GM23338 (cell line): Measurements from ENCODE around the gene AMPH. TPM values are rescaled to one million over a fixed set of nuclear protein-coding genes. Genes with fewer than 3 reads are reported as not detected.
A peak's percentile ranks its signal among the peaks of the same experiment; 100 is the strongest.

Source experiments
- ATAC-seq: fragments of 200-7000 bp; cut with Tn5 transposase; 3 replicates; pipeline ENCODE4 v1.9.1; 2020
- DNase-seq: peaks from one replicate; pipeline ENCODE4 v3.0.0-alpha.2; 2015; ENCODE audit warnings: low spot score
- H2AFZ ChIP-seq: fragments of 200-600 bp; sonication (generic); 2 replicates; pipeline ENCODE4 v1.8.0; 2016; ENCODE audit warnings: antibody characterized with exemption, mild to moderate bottlenecking, moderate library complexity
- H3F3A ChIP-seq: fragments of 200-600 bp; sonication (generic); replicated peaks from 2 replicates; pipeline ENCODE4 v1.8.0; 2017; ENCODE audit warnings: antibody characterized with exemption, mixed run types, low read depth
- H3K27ac ChIP-seq: fragments of 200-600 bp; sonication (generic); 2 replicates; pipeline ENCODE4 v1.6.1; 2016; ENCODE audit warnings: low read depth
- H3K27me3 ChIP-seq: fragments of 200-600 bp; sonication (generic); 2 replicates; pipeline ENCODE4 v1.8.0; 2016; ENCODE audit warnings: mild to moderate bottlenecking, mixed run types, moderate library complexity; ENCODE audit not compliant: insufficient read depth
- H3K36me3 ChIP-seq: fragments of 200-600 bp; sonication (generic); 2 replicates; pipeline ENCODE4 v1.8.0; 2016; ENCODE audit warnings: mild to moderate bottlenecking; ENCODE audit not compliant: insufficient read depth
- H3K4me1 ChIP-seq: fragments of 200-600 bp; sonication (generic); 2 replicates; pipeline ENCODE4 v1.8.0; 2016; ENCODE audit warnings: mild to moderate bottlenecking, moderate library complexity; ENCODE audit not compliant: insufficient read depth
- H3K4me2 ChIP-seq: fragments of 200-600 bp; sonication (generic); 2 replicates; pipeline ENCODE4 v1.7.1; 2017; ENCODE audit warnings: mixed run types
- H3K4me3 ChIP-seq: fragments of 200-600 bp; sonication (generic); 2 replicates; pipeline ENCODE4 v1.6.1; 2016; ENCODE audit warnings: mixed run types
- H3K79me2 ChIP-seq: fragments of 200-600 bp; sonication (generic); replicated peaks from 2 replicates; pipeline ENCODE4 v1.8.0; 2017; ENCODE audit warnings: mild to moderate bottlenecking; ENCODE audit not compliant: insufficient read depth
- H3K9me2 ChIP-seq: fragments of 200-600 bp; sonication (generic); 2 replicates; pipeline ENCODE4 v1.8.0; 2017; ENCODE audit not compliant: insufficient read depth
- H4K20me1 ChIP-seq: fragments of 200-600 bp; sonication (generic); replicated peaks from 2 replicates; pipeline ENCODE4 v1.8.0; 2017; ENCODE audit warnings: mild to moderate bottlenecking; ENCODE audit not compliant: insufficient read depth
- H3K27ac Mint-ChIP-seq: 2 replicates; pipeline ENCODE4 v1.8.0; 2020; ENCODE audit warnings: inconsistent platforms, mild to moderate bottlenecking, moderate library complexity, mixed read lengths
- H3K27me3 Mint-ChIP-seq: 3 replicates; pipeline ENCODE4 v1.8.0; 2022; ENCODE audit warnings: low read depth, mild to moderate bottlenecking, moderate library complexity, mixed read lengths, inconsistent platforms; ENCODE audit not compliant: insufficient read depth, poor library complexity
- H3K36me3 Mint-ChIP-seq: 3 replicates; pipeline ENCODE4 v1.8.0; 2021; ENCODE audit warnings: low read depth, mild to moderate bottlenecking, inconsistent platforms, moderate library complexity, mixed read lengths
- H3K4me1 Mint-ChIP-seq: 3 replicates; pipeline ENCODE4 v1.8.0; 2020; ENCODE audit warnings: mild to moderate bottlenecking, inconsistent platforms, mixed read lengths
- H3K4me3 Mint-ChIP-seq: 3 replicates; pipeline ENCODE4 v1.8.0; 2021; ENCODE audit warnings: moderate library complexity, mild to moderate bottlenecking, inconsistent platforms, mixed read lengths
- H3K9me3 Mint-ChIP-seq: 3 replicates; pipeline ENCODE4 v1.8.0; 2020; ENCODE audit warnings: moderate library complexity, mild to moderate bottlenecking, inconsistent platforms, mixed read lengths
- EZH2 ChIP-seq: fragments of 200-600 bp; sonication (generic); IDR thresholded peaks from one replicate; pipeline ENCODE4 v1.8.0; 2017; ENCODE audit warnings: antibody characterized with exemption, mild to moderate bottlenecking, low read depth; ENCODE audit not compliant: unreplicated experiment
- JUNB ChIP-seq: IDR thresholded peaks from one replicate; pipeline ENCODE4 v1.6.1; 2016; ENCODE audit warnings: antibody characterized with exemption; ENCODE audit not compliant: unreplicated experiment
- NANOG ChIP-seq: IDR thresholded peaks from 2 replicates; pipeline ENCODE4 v1.6.1; 2016; ENCODE audit warnings: antibody characterized with exemption, borderline replicate concordance
- STAT1 ChIP-seq: IDR thresholded peaks from one replicate; pipeline ENCODE4 v1.6.1; 2016; ENCODE audit warnings: antibody characterized with exemption; ENCODE audit not compliant: unreplicated experiment
- ZNF114 ChIP-seq: fragments of 250-450 bp; sonication (Bioruptor Pico); IDR thresholded peaks from 2 replicates; pipeline ENCODE4 v1.5.0; 2020; ENCODE audit warnings: mild to moderate bottlenecking, moderate library complexity
- ZNF331 ChIP-seq: fragments of 250-450 bp; sonication (Bioruptor Pico); IDR thresholded peaks from 2 replicates; pipeline ENCODE4 v1.5.0; 2020; ENCODE audit warnings: low read depth, mild to moderate bottlenecking, moderate library complexity
- polyA plus RNA-seq: library from polyadenylated mRNA; unstranded; fragments of >200 nt; fragmentation: Nextera tagmentation; extraction: Ambion mirVana; gene quantifications from 2 replicates; pipeline ENCODE4 v1.2.1, GENCODE V29; 2016
- total RNA-seq: library from RNA; depleted of rRNA; stranded (reverse); fragments of >200 nt; shearing (Covaris generic); gene quantifications from 2 replicates; pipeline ENCODE4 v1.2.3, GENCODE V29; 2014
- TF ChIP-seq, protein P1 (sequence below), 2 experiments: fragments of 200-600 bp in 1 of 2; sonication (generic) in 1 of 2; conservative IDR thresholded peaks; 2 replicates each; pipeline versions ENCODE4 v1.5.1 to v1.6.1; 2016 to 2017; ENCODE audit warnings: antibody characterized with exemption in 2 of 2, low read depth in 2 of 2, mild to moderate bottlenecking in 2 of 2, moderate library complexity in 1 of 2
- TF ChIP-seq, protein P2 (sequence below): IDR thresholded peaks from one replicate; pipeline ENCODE4 v1.6.1; 2018; ENCODE audit warnings: antibody characterized with exemption; ENCODE audit not compliant: unreplicated experiment
- TF ChIP-seq, protein P3 (sequence below): IDR thresholded peaks from 2 replicates; pipeline ENCODE4 v1.6.1; 2016; ENCODE audit warnings: antibody characterized with exemption
- TF ChIP-seq, protein P4 (sequence below): fragments of 250-450 bp; sonication (Bioruptor Pico); IDR thresholded peaks from 2 replicates; pipeline ENCODE4 v1.5.0; 2020; ENCODE audit warnings: mild to moderate bottlenecking, moderate library complexity

AMPH gene
- total and polyA plus RNA-seq, 2 experiments from 2014 or later: 4.8 to 10.2 TPM

DNA sequence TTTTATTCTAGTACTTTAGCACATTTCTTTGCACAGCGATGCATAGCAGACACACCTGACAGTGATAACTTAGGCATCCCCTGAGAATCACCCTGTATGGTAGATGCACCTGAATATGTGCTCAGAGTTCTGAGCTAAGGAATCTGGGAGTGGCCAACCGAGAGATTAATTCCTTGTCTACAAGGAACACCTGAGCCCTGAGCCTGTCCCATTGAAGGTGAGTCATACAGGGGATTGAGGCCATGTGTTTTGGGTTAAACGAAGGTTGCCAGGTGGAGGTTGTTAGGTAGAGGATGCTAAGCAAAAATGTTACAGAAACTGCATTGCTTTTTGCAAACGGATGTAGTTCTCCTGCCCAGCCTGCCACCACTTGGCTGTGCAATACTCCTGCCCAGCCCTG is 128.9 kb downstream of the AMPH start:
- H3F3A ChIP-seq: no peaks in the 10 kb centered on the region
- no peaks in the 10 kb centered on the region for H4K20me1 ChIP-seq
- no peaks in the 10 kb centered on the region for H3K4me1 ChIP-seq
- H2AFZ ChIP-seq: no peak overlapping the region
- Mint-ChIP-seq H3K4me1 (no peaks in the 10 kb centered on the region), H3K4me3 (no peak overlapping the region), H3K27me3 (no peaks in the 10 kb centered on the region), H3K27ac (no peak overlapping the region), H3K9me3 (no peaks in the 10 kb centered on the region), H3K36me3 (no peaks in the 10 kb centered on the region)
- DNase-seq (peak; percentile 51), ATAC-seq (no peak; the same call in 2 of the 3 replicates)
- no peak overlapping the region for H3K4me3 ChIP-seq
- TF ChIP-seq, protein P1, sequence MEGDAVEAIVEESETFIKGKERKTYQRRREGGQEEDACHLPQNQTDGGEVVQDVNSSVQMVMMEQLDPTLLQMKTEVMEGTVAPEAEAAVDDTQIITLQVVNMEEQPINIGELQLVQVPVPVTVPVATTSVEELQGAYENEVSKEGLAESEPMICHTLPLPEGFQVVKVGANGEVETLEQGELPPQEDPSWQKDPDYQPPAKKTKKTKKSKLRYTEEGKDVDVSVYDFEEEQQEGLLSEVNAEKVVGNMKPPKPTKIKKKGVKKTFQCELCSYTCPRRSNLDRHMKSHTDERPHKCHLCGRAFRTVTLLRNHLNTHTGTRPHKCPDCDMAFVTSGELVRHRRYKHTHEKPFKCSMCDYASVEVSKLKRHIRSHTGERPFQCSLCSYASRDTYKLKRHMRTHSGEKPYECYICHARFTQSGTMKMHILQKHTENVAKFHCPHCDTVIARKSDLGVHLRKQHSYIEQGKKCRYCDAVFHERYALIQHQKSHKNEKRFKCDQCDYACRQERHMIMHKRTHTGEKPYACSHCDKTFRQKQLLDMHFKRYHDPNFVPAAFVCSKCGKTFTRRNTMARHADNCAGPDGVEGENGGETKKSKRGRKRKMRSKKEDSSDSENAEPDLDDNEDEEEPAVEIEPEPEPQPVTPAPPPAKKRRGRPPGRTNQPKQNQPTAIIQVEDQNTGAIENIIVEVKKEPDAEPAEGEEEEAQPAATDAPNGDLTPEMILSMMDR (conservative IDR thresholded peaks at IDR 0.05; ENCODE audit: low read depth in 2 of 2): no peak
- TF ChIP-seq ZNF331 (CRISPR knock-in tag) (no peak), EZH2 (no peak), JUNB (no peak), NANOG (no peak)
- TF ChIP-seq, protein P2, sequence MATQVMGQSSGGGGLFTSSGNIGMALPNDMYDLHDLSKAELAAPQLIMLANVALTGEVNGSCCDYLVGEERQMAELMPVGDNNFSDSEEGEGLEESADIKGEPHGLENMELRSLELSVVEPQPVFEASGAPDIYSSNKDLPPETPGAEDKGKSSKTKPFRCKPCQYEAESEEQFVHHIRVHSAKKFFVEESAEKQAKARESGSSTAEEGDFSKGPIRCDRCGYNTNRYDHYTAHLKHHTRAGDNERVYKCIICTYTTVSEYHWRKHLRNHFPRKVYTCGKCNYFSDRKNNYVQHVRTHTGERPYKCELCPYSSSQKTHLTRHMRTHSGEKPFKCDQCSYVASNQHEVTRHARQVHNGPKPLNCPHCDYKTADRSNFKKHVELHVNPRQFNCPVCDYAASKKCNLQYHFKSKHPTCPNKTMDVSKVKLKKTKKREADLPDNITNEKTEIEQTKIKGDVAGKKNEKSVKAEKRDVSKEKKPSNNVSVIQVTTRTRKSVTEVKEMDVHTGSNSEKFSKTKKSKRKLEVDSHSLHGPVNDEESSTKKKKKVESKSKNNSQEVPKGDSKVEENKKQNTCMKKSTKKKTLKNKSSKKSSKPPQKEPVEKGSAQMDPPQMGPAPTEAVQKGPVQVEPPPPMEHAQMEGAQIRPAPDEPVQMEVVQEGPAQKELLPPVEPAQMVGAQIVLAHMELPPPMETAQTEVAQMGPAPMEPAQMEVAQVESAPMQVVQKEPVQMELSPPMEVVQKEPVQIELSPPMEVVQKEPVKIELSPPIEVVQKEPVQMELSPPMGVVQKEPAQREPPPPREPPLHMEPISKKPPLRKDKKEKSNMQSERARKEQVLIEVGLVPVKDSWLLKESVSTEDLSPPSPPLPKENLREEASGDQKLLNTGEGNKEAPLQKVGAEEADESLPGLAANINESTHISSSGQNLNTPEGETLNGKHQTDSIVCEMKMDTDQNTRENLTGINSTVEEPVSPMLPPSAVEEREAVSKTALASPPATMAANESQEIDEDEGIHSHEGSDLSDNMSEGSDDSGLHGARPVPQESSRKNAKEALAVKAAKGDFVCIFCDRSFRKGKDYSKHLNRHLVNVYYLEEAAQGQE: no peak
- no peaks in the 10 kb centered on the region for H3K79me2 ChIP-seq
- 0 out of 2 replicates have a peak, but pooled peaks cover 10% of the 10 kb centered on the region for H3K9me2 ChIP-seq
- H3K27me3 ChIP-seq: no peaks in the 10 kb centered on the region
- no peak overlapping the region for H3K4me2 ChIP-seq
- no peaks in the 10 kb centered on the region for H3K36me3 ChIP-seq
- H3K27ac ChIP-seq: no peak overlapping the region

DNA sequence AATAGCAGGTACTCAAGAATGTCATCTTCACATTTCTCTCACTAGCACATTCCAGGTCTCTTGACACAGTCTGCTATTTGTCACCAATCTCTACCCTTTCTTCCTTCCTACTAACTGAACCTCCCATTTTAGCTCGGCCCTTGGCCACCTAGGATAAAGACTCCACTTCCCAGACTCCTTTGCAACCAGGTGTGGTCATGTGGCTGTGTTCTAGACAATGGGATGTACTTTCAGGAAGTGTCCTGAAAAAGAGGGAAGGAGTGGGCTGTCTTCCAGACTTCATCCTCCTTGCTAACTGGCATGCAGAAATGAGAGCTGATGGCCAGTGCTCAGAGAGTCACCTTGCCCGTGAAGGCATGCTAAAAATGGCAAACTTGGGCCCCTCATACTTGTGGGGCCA is 139.2 kb downstream of the AMPH start:
- Mint-ChIP-seq H3K4me1 (no peaks in the 10 kb centered on the region; the same call in 2 of the 3 replicates), H3K36me3 (no peaks in the 10 kb centered on the region), H3K9me3 (no peaks in the 10 kb centered on the region), H3K27me3 (no peaks in the 10 kb centered on the region), H3K4me3 (no peak overlapping the region), H3K27ac (no peak overlapping the region)
- H3K79me2 ChIP-seq: no peaks in the 10 kb centered on the region
- ATAC-seq (peak; percentile 93), DNase-seq (peak; percentile 60)
- H3K4me2 ChIP-seq: no peak overlapping the region
- no peaks in the 10 kb centered on the region for H4K20me1 ChIP-seq
- no peaks in the 10 kb centered on the region for H3K27me3 ChIP-seq
- no peaks in the 10 kb centered on the region for H3K4me1 ChIP-seq
- no peak overlapping the region for H2AFZ ChIP-seq
- H3K36me3 ChIP-seq: no peaks in the 10 kb centered on the region
- H3K9me2 ChIP-seq: no peaks in the 10 kb centered on the region
- no peaks in the 10 kb centered on the region for H3F3A ChIP-seq
- H3K4me3 ChIP-seq: no peak overlapping the region
- H3K27ac ChIP-seq: no peak overlapping the region
- TF ChIP-seq NANOG (no peak), ZNF114 (CRISPR knock-in tag) (no peak), STAT1 (no peak)
- TF ChIP-seq, protein P3, sequence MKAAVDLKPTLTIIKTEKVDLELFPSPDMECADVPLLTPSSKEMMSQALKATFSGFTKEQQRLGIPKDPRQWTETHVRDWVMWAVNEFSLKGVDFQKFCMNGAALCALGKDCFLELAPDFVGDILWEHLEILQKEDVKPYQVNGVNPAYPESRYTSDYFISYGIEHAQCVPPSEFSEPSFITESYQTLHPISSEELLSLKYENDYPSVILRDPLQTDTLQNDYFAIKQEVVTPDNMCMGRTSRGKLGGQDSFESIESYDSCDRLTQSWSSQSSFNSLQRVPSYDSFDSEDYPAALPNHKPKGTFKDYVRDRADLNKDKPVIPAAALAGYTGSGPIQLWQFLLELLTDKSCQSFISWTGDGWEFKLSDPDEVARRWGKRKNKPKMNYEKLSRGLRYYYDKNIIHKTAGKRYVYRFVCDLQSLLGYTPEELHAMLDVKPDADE: no peak
- TF ChIP-seq, protein P4, sequence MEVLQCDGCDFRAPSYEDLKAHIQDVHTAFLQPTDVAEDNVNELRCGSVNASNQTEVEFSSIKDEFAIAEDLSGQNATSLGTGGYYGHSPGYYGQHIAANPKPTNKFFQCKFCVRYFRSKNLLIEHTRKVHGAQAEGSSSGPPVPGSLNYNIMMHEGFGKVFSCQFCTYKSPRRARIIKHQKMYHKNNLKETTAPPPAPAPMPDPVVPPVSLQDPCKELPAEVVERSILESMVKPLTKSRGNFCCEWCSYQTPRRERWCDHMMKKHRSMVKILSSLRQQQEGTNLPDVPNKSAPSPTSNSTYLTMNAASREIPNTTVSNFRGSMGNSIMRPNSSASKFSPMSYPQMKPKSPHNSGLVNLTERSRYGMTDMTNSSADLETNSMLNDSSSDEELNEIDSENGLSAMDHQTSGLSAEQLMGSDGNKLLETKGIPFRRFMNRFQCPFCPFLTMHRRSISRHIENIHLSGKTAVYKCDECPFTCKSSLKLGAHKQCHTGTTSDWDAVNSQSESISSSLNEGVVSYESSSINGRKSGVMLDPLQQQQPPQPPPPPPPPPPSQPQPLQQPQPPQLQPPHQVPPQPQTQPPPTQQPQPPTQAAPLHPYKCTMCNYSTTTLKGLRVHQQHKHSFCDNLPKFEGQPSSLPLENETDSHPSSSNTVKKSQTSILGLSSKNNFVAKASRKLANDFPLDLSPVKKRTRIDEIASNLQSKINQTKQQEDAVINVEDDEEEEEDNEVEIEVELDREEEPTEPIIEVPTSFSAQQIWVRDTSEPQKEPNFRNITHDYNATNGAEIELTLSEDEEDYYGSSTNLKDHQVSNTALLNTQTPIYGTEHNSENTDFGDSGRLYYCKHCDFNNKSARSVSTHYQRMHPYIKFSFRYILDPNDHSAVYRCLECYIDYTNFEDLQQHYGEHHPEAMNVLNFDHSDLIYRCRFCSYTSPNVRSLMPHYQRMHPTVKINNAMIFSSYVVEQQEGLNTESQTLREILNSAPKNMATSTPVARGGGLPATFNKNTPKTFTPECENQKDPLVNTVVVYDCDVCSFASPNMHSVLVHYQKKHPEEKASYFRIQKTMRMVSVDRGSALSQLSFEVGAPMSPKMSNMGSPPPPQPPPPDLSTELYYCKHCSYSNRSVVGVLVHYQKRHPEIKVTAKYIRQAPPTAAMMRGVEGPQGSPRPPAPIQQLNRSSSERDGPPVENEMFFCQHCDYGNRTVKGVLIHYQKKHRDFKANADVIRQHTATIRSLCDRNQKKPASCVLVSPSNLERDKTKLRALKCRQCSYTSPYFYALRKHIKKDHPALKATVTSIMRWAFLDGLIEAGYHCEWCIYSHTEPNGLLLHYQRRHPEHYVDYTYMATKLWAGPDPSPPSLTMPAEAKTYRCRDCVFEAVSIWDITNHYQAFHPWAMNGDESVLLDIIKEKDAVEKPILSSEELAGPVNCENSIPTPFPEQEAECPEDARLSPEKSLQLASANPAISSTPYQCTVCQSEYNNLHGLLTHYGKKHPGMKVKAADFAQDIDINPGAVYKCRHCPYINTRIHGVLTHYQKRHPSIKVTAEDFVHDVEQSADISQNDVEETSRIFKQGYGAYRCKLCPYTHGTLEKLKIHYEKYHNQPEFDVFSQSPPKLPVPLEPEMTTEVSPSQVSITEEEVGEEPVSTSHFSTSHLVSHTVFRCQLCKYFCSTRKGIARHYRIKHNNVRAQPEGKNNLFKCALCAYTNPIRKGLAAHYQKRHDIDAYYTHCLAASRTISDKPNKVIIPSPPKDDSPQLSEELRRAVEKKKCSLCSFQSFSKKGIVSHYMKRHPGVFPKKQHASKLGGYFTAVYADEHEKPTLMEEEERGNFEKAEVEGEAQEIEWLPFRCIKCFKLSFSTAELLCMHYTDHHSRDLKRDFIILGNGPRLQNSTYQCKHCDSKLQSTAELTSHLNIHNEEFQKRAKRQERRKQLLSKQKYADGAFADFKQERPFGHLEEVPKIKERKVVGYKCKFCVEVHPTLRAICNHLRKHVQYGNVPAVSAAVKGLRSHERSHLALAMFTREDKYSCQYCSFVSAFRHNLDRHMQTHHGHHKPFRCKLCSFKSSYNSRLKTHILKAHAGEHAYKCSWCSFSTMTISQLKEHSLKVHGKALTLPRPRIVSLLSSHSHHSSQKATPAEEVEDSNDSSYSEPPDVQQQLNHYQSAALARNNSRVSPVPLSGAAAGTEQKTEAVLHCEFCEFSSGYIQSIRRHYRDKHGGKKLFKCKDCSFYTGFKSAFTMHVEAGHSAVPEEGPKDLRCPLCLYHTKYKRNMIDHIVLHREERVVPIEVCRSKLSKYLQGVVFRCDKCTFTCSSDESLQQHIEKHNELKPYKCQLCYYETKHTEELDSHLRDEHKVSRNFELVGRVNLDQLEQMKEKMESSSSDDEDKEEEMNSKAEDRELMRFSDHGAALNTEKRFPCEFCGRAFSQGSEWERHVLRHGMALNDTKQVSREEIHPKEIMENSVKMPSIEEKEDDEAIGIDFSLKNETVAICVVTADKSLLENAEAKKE (CRISPR knock-in tag): no peak
